CD4-positive, alpha-beta T cell treated with Interferon alpha-2 for 1 hour (primary cell): ENCODE data around the gene CHAC1.
A peak's percentile ranks its signal among the peaks of the same experiment; 100 is the strongest.

ENCODE experiments used
- DNase-seq, 2 donors: peaks; one replicate each; pipeline ENCODE4 v3.0.0-alpha.2; 2020 to 2022

The CHAC1 gene

GRCh38 chr15:40925495-40925862 is 27.8 kb upstream of the CHAC1 start:
- no peak for DNase-seq

GRCh38 chr15:40925863-40926658 is 27.2 kb upstream of the CHAC1 start:
- DNase-seq, result no peak

- DNase-seq, result no peak
These were observed 26.4 kb upstream of the CHAC1 start for GRCh38 chr15:40926659-40927494.

- no peak for DNase-seq
These were observed 25.8 kb upstream of the CHAC1 start for GRCh38 chr15:40927495-40927872.

GRCh38 chr15:40927873-40928806 is 25.1 kb upstream of the CHAC1 start:
- DNase-seq, result peak in 1 of 2 donors; percentile 38

- peak in 1 of 2 donors; percentile 45 for DNase-seq
These were observed 24.2 kb upstream of the CHAC1 start, which contains the start of gene DLL4 for GRCh38 chr15:40928821-40929659. DLL4 (plus strand) TSS chr15:40929340; CDS start chr15:40929669, 329 bp downstream.

- DNase-seq, result no peak
These were observed 23.4 kb upstream of the CHAC1 start for GRCh38 chr15:40929660-40930429.

- DNase-seq, result peak in 1 of 2 donors; percentile 48
These were observed 22.6 kb upstream of the CHAC1 start for GRCh38 chr15:40930430-40931299.

- DNase-seq, result no peak
These were observed 21.8 kb upstream of the CHAC1 start for GRCh38 chr15:40931300-40932142.

GRCh38 chr15:40932156-40932555 is 21.1 kb upstream of the CHAC1 start:
- DNase-seq, result no peak

GRCh38 chr15:40932649-40933516 is 20.4 kb upstream of the CHAC1 start:
- DNase-seq, result no peak

GRCh38 chr15:40933517-40933902 is 19.8 kb upstream of the CHAC1 start:
- DNase-seq, result no peak

GRCh38 chr15:40934457-40934856 is 18.8 kb upstream of the CHAC1 start:
- DNase-seq, result no peak

- DNase-seq, result no peak
These were observed 17.0 kb upstream of the CHAC1 start for GRCh38 chr15:40936234-40936708.

- DNase-seq, result no peak
These were observed 16.3 kb upstream of the CHAC1 start for GRCh38 chr15:40936709-40937666.

- no peak for DNase-seq
These were observed 15.3 kb upstream of the CHAC1 start for GRCh38 chr15:40937762-40938535.
